B cell (primary cell): Measurements from ENCODE around the gene LRRC70. TPM values are rescaled to one million over a fixed set of nuclear protein-coding genes. Genes with fewer than 3 reads are reported as not detected.

Experiments used
- ATAC-seq: fragments of 200-7000 bp; cut with Tn5 transposase; one replicate; pipeline ENCODE4 v1.10.0; 2021; ENCODE audit warnings: low read depth, mild to moderate bottlenecking, moderate number of reproducible peaks, moderate library complexity
- CTCF ChIA-PET: fragments of 350-600 bp; sonication (Branson Sonifier 250); formaldehyde crosslinking; loops from one replicate; lab custom pipeline; 2021; ENCODE audit warnings: antibody characterized with exemption, inconsistent platforms; lab: Charles Lee
- POLR2A ChIA-PET: fragments of 350-600 bp; sonication (Branson Sonifier 250); formaldehyde crosslinking; loops from one replicate; lab custom pipeline; 2021; ENCODE audit warnings: antibody characterized with exemption; lab: Charles Lee
- DNase-seq: peaks from one replicate; pipeline ENCODE4 v3.0.0; 2013
- H2AFZ ChIP-seq: 2 replicates; pipeline ENCODE4 v1.6.1; 2012; ENCODE audit warnings: mild to moderate bottlenecking, low read depth, low read length; ENCODE audit not compliant: insufficient read depth, poor library complexity, severe bottlenecking
- H3K27ac ChIP-seq, 2 donors: 1 replicate in 1 of 2; 2 replicates in 1 of 2; pipeline ENCODE4 v1.5.1; 2012 to 2013; ENCODE audit warnings: low read length in 2 of 2, mild to moderate bottlenecking in 2 of 2, moderate library complexity in 1 of 2
- H3K27me3 ChIP-seq, 4 experiments: fragments of 200-600 bp in 1 of 4; sonication (generic) in 1 of 4; replicated peaks in 1 of 4; 1 replicate in 2 of 4; 2 replicates in 2 of 4; pipeline versions ENCODE4 v1.6.1 to v1.7.0; 2013 to 2016; ENCODE audit warnings: low read length in 3 of 4, mild to moderate bottlenecking in 2 of 4, mixed read lengths in 1 of 4, moderate library complexity in 1 of 4; ENCODE audit not compliant: insufficient read depth in 4 of 4, control insufficient read depth in 3 of 4; ENCODE audit errors: control extremely low read depth in 1 of 4
- H3K36me3 ChIP-seq, 2 experiments: replicated peaks in 1 of 2; 1 replicate in 1 of 2; 2 replicates in 1 of 2; pipeline versions ENCODE4 v1.6.1 to v1.7.1; 2013; ENCODE audit warnings: low read length in 1 of 2; ENCODE audit not compliant: insufficient read depth in 2 of 2, control insufficient read depth in 1 of 2; ENCODE audit errors: control extremely low read depth in 1 of 2, extremely low read depth in 1 of 2
- H3K4me1 ChIP-seq, 2 donors: fragments of 200-600 bp in 1 of 2; sonication (generic) in 1 of 2; 1 replicate in 1 of 2; 2 replicates in 1 of 2; pipeline versions ENCODE4 v1.5.1 to v1.6.1; 2013 to 2017; ENCODE audit warnings: low read length in 2 of 2; ENCODE audit not compliant: control insufficient read depth in 2 of 2, insufficient read depth in 2 of 2
- H3K4me2 ChIP-seq: replicated peaks from 2 replicates; pipeline ENCODE3; 2012; ENCODE audit warnings: mild to moderate bottlenecking, low read depth, low read length; ENCODE audit not compliant: poor library complexity, severe bottlenecking
- H3K4me3 ChIP-seq, 5 experiments: fragments of 200-600 bp in 1 of 5; sonication (generic) in 1 of 5; 1 replicate in 3 of 5; 2 replicates in 2 of 5; pipeline versions ENCODE4 v1.5.1 to v1.7.0; 2011 to 2016; ENCODE audit warnings: low read length in 4 of 5, mild to moderate bottlenecking in 4 of 5, low read depth in 2 of 5, control low read depth in 1 of 5, moderate library complexity in 1 of 5; ENCODE audit not compliant: insufficient read depth in 1 of 5; ENCODE audit errors: control extremely low read depth in 1 of 5, extremely low read depth in 1 of 5
- H3K79me2 ChIP-seq: fragments of 200-600 bp; sonication (generic); one replicate; pipeline ENCODE4 v1.6.0; 2016; ENCODE audit warnings: low read length; ENCODE audit not compliant: control insufficient read depth, insufficient read depth
- H3K9ac ChIP-seq: fragments of 200-600 bp; sonication (generic); 2 replicates; pipeline ENCODE4 v1.6.1; 2017; ENCODE audit warnings: mild to moderate bottlenecking, low read length, moderate library complexity
- H3K9me3 ChIP-seq, 3 donors: one replicate each; pipeline versions ENCODE4 v1.6.1 to v1.7.1; 2013; ENCODE audit warnings: low read length in 2 of 3; ENCODE audit not compliant: control insufficient read depth in 2 of 3, insufficient read depth in 1 of 3; ENCODE audit errors: control extremely low read depth in 1 of 3
- H4K20me1 ChIP-seq: 2 replicates; pipeline ENCODE4 v1.6.0; 2012; ENCODE audit warnings: mild to moderate bottlenecking, low read length; ENCODE audit not compliant: insufficient read depth, control insufficient read depth, poor library complexity, severe bottlenecking
- H3K27ac Mint-ChIP-seq: one replicate; pipeline ENCODE4 v1.8.0; 2021; ENCODE audit warnings: mixed read lengths
- H3K27me3 Mint-ChIP-seq: one replicate; pipeline ENCODE4 v1.8.0; 2021; ENCODE audit warnings: mixed read lengths
- H3K4me1 Mint-ChIP-seq: one replicate; pipeline ENCODE4 v1.8.0; 2021; ENCODE audit warnings: mixed read lengths
- H3K4me3 Mint-ChIP-seq: one replicate; pipeline ENCODE4 v1.8.0; 2021; ENCODE audit warnings: mixed read lengths
- H3K9me3 Mint-ChIP-seq: one replicate; pipeline ENCODE4 v1.8.0; 2022; ENCODE audit warnings: mixed read lengths; ENCODE audit not compliant: insufficient read depth
- CTCF ChIP-seq: fragments of 200-600 bp; IDR thresholded peaks from one replicate; pipeline ENCODE4 v1.8.0; 2022; ENCODE audit warnings: antibody characterized with exemption, mild to moderate bottlenecking
- EZH2 ChIP-seq: IDR thresholded peaks from 2 replicates; pipeline ENCODE4 v1.6.1; 2012; ENCODE audit warnings: borderline replicate concordance, low read depth, mild to moderate bottlenecking, moderate library complexity, low read length; ENCODE audit not compliant: insufficient read depth, poor library complexity, severe bottlenecking
- WGBS: methylation state at CpG from one replicate; pipeline ENCODE4 v1.1.5; 2013; ENCODE audit warnings: missing lambda C conversion rate; ENCODE audit not compliant: insufficient coverage; 5-methylcytosine and 5-hydroxymethylcytosine counted together
- intact Hi-C: fragments of 100-400 bp; cut with micrococcal nuclease; formaldehyde crosslinking; loops from one replicate; pipeline ENCODE4 v1.10.0; 2022
- polyA plus RNA-seq: library from polyadenylated mRNA; depleted of rRNA; stranded (reverse); fragments of >200 nt; gene quantifications from 2 replicates; pipeline ENCODE4 v1.2.3, GENCODE V29; 2012
- total RNA-seq, 2 donors: library from RNA; stranded (reverse); fragments of 120-200 nt in 1 of 2; gene quantifications; 1 replicate in 1 of 2; 2 replicates in 1 of 2; pipeline versions ENCODE4 v1.2.3 to v1.2.4, GENCODE V29; 2013 to 2022

The LRRC70 gene
- total and polyA plus RNA-seq, 2 donors (not counting 1 experiment from before 2014, with no cell fraction given) = 2.3 to 3.3 TPM

- DNase-seq (no peak), ATAC-seq (no peak)
- H3K27ac ChIP-seq = no peak overlapping the region
- no peak overlapping the region for H3K9ac ChIP-seq
- no CpG with 5 or more reads among the region's 2 CpGs for WGBS
- H3K4me3 Mint-ChIP-seq = no peak overlapping the region
- H3K4me3 ChIP-seq = no peak overlapping the region
- H4K20me1 ChIP-seq = no peaks in the 10 kb centered on the region
- H3K4me1 ChIP-seq = no peaks in the 10 kb centered on the region
- no peaks in the 10 kb centered on the region for H3K36me3 ChIP-seq
- H3K27ac Mint-ChIP-seq = no peak overlapping the region
- H3K27me3 ChIP-seq = no peaks in the 10 kb centered on the region
- H3K79me2 ChIP-seq = no peaks in the 10 kb centered on the region
- H3K27me3 Mint-ChIP-seq = no peaks in the 10 kb centered on the region
- no peaks in the 10 kb centered on the region for H3K9me3 Mint-ChIP-seq
- H3K4me1 Mint-ChIP-seq = no peaks in the 10 kb centered on the region
- TF ChIP-seq EZH2 = no peak
- TF ChIP-seq CTCF = no peak
- ChIA-PET POLR2A (no interaction called here), CTCF (no interaction called here)
- intact Hi-C loops = no loop called here
- H2AFZ ChIP-seq = no peak overlapping the region
- H3K4me2 ChIP-seq = no peak overlapping the region
- no peaks in the 10 kb centered on the region for H3K9me3 ChIP-seq
Observed at GRCh38 chr5:62626534-62626933, 47.9 kb downstream of the LRRC70 start.

- H3K27ac Mint-ChIP-seq = no peak overlapping the region
Observed at GRCh38 chr5:62627121-62627520, 48.5 kb downstream of the LRRC70 start.

More at GRCh38 chr5:62627121-62627520, 48.5 kb downstream of the LRRC70 start:
- 97% methylated on average over 2 of the region's 3 CpGs for WGBS
- H3K4me3 Mint-ChIP-seq = no peak overlapping the region
- no peaks in the 10 kb centered on the region for H3K9me3 Mint-ChIP-seq
- H3K36me3 ChIP-seq = no peaks in the 10 kb centered on the region
- intact Hi-C loops = no loop called here
- no peak overlapping the region for H3K27ac ChIP-seq
- H3K4me3 ChIP-seq = no peak overlapping the region
- TF ChIP-seq EZH2 = no peak
- TF ChIP-seq CTCF = no peak
- no peaks in the 10 kb centered on the region for H3K4me1 Mint-ChIP-seq
- no peaks in the 10 kb centered on the region for H3K9me3 ChIP-seq
- ChIA-PET CTCF (no interaction called here), POLR2A (no interaction called here)
- no peak for DNase-seq
- H3K9ac ChIP-seq = no peak overlapping the region
- H3K79me2 ChIP-seq = no peaks in the 10 kb centered on the region
- H3K4me2 ChIP-seq = no peak overlapping the region
- H3K27me3 ChIP-seq = no peaks in the 10 kb centered on the region
- H2AFZ ChIP-seq = no peak overlapping the region
- H3K27me3 Mint-ChIP-seq = no peaks in the 10 kb centered on the region
- H3K4me1 ChIP-seq = no peaks in the 10 kb centered on the region
- no peak for ATAC-seq
- H4K20me1 ChIP-seq = no peaks in the 10 kb centered on the region
